Measurements from ENCODE around the gene PNRC1. TPM values are rescaled to one million over a fixed set of nuclear protein-coding genes. Genes with fewer than 3 reads are reported as not detected.
"Not testable (repeated sequence)": the region's sequence is repeated elsewhere in the genome, so short reads cannot be mapped to it uniquely, and the experiment has no call there.

The PNRC1 gene
- total RNA-seq, 1 donor from 2014 or later = 289 TPM

- Histone ChIP-seq H3K9me3 (no peaks in the 10 kb centered on the region), H3K27me3 (no peaks in the 10 kb centered on the region), H3K27ac (peak within 1 kb of the TSS; percentile 57), H3K4me1 (peaks cover 18% of the 10 kb centered on the region), H3K36me3 (no peaks in the 10 kb centered on the region), H3K4me3 (peak within 1 kb of the TSS; percentile 66 to 69)
- intact Hi-C loops (cut with DNase I) = loop anchor here (10.0 kb wide), 1 partner anchor 133 kb away; no protein-coding TSS in a partner anchor
- TF ChIP-seq, protein P1, sequence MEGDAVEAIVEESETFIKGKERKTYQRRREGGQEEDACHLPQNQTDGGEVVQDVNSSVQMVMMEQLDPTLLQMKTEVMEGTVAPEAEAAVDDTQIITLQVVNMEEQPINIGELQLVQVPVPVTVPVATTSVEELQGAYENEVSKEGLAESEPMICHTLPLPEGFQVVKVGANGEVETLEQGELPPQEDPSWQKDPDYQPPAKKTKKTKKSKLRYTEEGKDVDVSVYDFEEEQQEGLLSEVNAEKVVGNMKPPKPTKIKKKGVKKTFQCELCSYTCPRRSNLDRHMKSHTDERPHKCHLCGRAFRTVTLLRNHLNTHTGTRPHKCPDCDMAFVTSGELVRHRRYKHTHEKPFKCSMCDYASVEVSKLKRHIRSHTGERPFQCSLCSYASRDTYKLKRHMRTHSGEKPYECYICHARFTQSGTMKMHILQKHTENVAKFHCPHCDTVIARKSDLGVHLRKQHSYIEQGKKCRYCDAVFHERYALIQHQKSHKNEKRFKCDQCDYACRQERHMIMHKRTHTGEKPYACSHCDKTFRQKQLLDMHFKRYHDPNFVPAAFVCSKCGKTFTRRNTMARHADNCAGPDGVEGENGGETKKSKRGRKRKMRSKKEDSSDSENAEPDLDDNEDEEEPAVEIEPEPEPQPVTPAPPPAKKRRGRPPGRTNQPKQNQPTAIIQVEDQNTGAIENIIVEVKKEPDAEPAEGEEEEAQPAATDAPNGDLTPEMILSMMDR (IDR thresholded peaks at IDR 0.05) = no peak
- TF ChIP-seq POLR2A (IDR thresholded peaks at IDR 0.05) = no peak
- TF ChIP-seq POLR2AphosphoS5 (IDR thresholded peaks at IDR 0.05; ENCODE audit: insufficient read depth in 1 of 2, low read depth in 1 of 2) = no peak
- DNase-seq (ENCODE audit: extremely low spot score in 2 of 2) = no peak
These were observed 36.9 kb downstream of the PNRC1 start, which contains the start of gene SRSF12 for GRCh38 chr6:89117211-89118108. SRSF12 (minus strand) TSS chr6:89118071; CDS start chr6:89117887, 184 bp downstream.

- Histone ChIP-seq H3K4me1 (peaks cover 18% of the 10 kb centered on the region), H3K36me3 (no peaks in the 10 kb centered on the region), H3K27ac (no peak overlapping the region), H3K9me3 (no peaks in the 10 kb centered on the region), H3K27me3 (no peaks in the 10 kb centered on the region), H3K4me3 (no peak overlapping the region)
- intact Hi-C loops (cut with DNase I) = loop anchor here (10.0 kb wide), 1 partner anchor 134 kb away; no protein-coding TSS in a partner anchor
- DNase-seq (ENCODE audit: extremely low spot score in 2 of 2) = no peak
- TF ChIP-seq, protein P1 (IDR thresholded peaks at IDR 0.05) = no peak
- TF ChIP-seq POLR2A (IDR thresholded peaks at IDR 0.05) = no peak
- TF ChIP-seq POLR2AphosphoS5 (IDR thresholded peaks at IDR 0.05; ENCODE audit: insufficient read depth in 1 of 2, low read depth in 1 of 2) = no peak
These were observed 38.4 kb downstream of the PNRC1 start for GRCh38 chr6:89118931-89119330.

DNA sequence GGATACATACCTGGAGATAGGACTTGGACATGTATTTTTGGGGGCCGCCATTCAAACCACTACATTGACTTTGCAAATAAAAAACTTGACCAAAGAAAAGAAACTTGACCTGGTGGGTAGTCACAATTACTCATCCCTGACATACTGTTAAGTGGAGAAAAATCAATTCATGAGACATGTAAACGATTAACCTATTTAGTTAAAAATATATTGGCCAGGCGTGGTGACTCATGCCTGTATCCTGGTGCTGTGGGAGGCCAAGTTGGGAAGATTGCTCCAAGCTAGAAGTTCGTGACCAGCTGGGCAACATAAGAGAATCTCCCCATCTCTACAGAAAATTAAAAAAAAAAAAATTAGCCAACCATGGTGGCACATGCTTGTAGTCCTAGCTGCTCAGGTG, 39.8 kb downstream of the PNRC1 start:
- H3K27me3 ChIP-seq = no peaks in the 10 kb centered on the region
- H3K9me3 ChIP-seq = no peaks in the 10 kb centered on the region
- intact Hi-C loops (cut with DNase I) = no loop called here
- H3K4me1 ChIP-seq = peaks cover 18% of the 10 kb centered on the region
- H3K27ac ChIP-seq = no peak overlapping the region
- no peaks in the 10 kb centered on the region for H3K36me3 ChIP-seq
- TF ChIP-seq POLR2A (IDR thresholded peaks at IDR 0.05) (no peak), POLR2AphosphoS5 (IDR thresholded peaks at IDR 0.05; ENCODE audit: insufficient read depth in 1 of 2, low read depth in 1 of 2) (no peak)
- TF ChIP-seq, protein P1 (IDR thresholded peaks at IDR 0.05) = no peak
- DNase-seq (ENCODE audit: extremely low spot score in 2 of 2) = no peak
- no peak overlapping the region for H3K4me3 ChIP-seq

DNA sequence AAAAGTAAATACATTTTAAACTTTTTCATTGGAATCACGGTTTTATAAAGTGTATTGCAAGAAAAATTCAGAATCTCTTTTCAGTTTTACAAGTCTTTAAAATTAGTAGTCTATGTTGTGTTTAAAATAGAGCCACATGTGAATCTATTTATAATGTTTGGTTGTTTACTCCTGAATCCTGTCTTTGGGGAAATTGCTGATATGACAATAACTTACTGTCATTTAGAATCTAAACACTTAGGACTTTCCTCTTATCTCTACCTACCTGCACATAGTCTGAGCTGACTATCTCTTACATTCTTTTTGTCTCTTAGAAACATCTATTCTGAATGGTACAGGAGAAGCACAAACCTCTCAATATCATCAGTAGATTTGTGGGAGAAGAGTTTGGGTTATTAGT, 41.4 kb downstream of the PNRC1 start:
- H3K27me3 ChIP-seq = no peaks in the 10 kb centered on the region
- no peak for DNase-seq (ENCODE audit: extremely low spot score in 2 of 2)
- H3K4me3 ChIP-seq = no peak overlapping the region
- H3K9me3 ChIP-seq = no peaks in the 10 kb centered on the region
- intact Hi-C loops (cut with DNase I) = no loop called here
- no peaks in the 10 kb centered on the region for H3K36me3 ChIP-seq
- H3K27ac ChIP-seq = no peak overlapping the region
- peaks cover 15% of the 10 kb centered on the region for H3K4me1 ChIP-seq
- TF ChIP-seq POLR2AphosphoS5 (IDR thresholded peaks at IDR 0.05; ENCODE audit: insufficient read depth in 1 of 2, low read depth in 1 of 2) (no peak), POLR2A (IDR thresholded peaks at IDR 0.05) (no peak)
- TF ChIP-seq, protein P1 (IDR thresholded peaks at IDR 0.05) = no peak

GRCh38 chr6:89122625-89123024, 42.1 kb downstream of the PNRC1 start:
- H3K9me3 ChIP-seq = no peaks in the 10 kb centered on the region
- H3K27ac ChIP-seq = no peak overlapping the region
- H3K27me3 ChIP-seq = no peaks in the 10 kb centered on the region
- intact Hi-C loops (cut with DNase I) = no loop called here
- no peak overlapping the region for H3K4me3 ChIP-seq
- no peaks in the 10 kb centered on the region for H3K36me3 ChIP-seq
- no peak for DNase-seq (ENCODE audit: extremely low spot score in 2 of 2)
- TF ChIP-seq POLR2A (IDR thresholded peaks at IDR 0.05) = no peak
- TF ChIP-seq, protein P1 (IDR thresholded peaks at IDR 0.05) = no peak
- peaks cover 10% of the 10 kb centered on the region for H3K4me1 ChIP-seq

GRCh38 chr6:89128256-89128671, 47.7 kb downstream of the PNRC1 start:
- H3K27me3 ChIP-seq; H3K4me1 ChIP-seq; DNase-seq (ENCODE audit: extremely low spot score in 2 of 2); H3K36me3 ChIP-seq; intact Hi-C loops (cut with DNase I); H3K9me3 ChIP-seq; H3K27ac ChIP-seq; H3K4me3 ChIP-seq: not testable (repeated sequence)

All from vagina (tissue), 2 donors.